ENCODE data around the gene KLHL30.
A peak's percentile ranks its signal among the peaks of the same experiment; 100 is the strongest.

KLHL30 gene

DNA sequence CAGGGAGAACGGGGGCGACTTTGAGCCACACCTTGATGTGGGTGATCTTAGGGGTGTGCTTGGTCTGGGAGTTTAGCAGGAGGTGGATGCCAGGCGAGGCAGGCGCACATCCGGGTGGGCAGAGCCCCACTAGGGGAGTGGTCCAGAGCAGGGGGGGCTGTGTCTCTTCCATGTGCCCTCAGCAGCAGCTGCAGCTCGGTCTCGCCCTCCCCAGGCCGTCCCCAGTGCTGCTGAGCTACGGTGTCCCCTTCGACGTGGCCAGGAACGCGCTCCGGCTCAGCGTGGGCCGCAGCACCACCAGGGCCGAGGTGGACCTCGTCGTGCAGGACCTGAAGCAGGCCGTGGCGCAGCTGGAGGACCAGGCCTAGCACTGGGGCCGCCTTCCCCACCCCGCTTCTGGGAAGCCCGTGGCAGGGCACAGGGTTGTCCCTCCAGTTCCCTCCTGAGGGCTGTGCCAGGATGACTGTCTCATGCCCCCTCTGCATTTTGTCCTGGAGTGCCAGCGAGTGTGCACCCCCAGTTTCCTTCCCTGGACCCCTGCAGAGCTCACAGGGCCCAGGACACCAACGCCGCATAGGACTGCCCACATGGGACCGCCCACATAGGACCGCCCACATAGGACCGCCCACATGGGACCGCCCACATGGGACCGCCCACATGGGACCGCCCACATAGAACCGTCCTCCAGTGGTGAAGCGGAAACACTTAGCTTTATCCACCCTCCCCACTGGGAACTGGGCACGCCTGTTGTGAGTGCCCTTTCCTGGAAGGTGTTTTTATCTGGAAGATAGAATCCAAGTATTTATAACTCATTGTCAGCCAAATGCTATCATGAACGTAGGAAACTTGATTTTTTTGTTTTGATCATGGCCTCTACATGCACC is 40.2 kb upstream of the KLHL30 start:
- Histone ChIP-seq H3K9ac (ENCODE audit: low read length) (no peak overlapping the region), H3K9me3 (ENCODE audit: low read length) (no peaks in the 10 kb centered on the region), H3K36me3 (ENCODE audit: insufficient read depth, low read length) (peaks cover 7% of the 10 kb centered on the region; the same call in 1 of the 2 replicates), H3K4me1 (ENCODE audit: insufficient read depth, low read length, severe bottlenecking) (peaks cover 10% of the 10 kb centered on the region), H3K79me2 (ENCODE audit: insufficient read depth, low read length) (no peaks in the 10 kb centered on the region), H2AFZ (ENCODE audit: low read length) (no peak overlapping the region), H3K9me2 (ENCODE audit: low read depth, low read length) (no peaks in the 10 kb centered on the region), H3K27me3 (ENCODE audit: insufficient read depth, low read length) (peaks cover 12% of the 10 kb centered on the region), H3K4me2 (ENCODE audit: low read length) (peak overlapping the region; percentile 51), H3F3A (ENCODE audit: insufficient read depth, low read length) (no peaks in the 10 kb centered on the region), H4K20me1 (ENCODE audit: insufficient read depth, low read length) (no peaks in the 10 kb centered on the region), H3K27ac (ENCODE audit: low read depth, low read length, poor library complexity, severe bottlenecking) (no peak overlapping the region), H3K4me3 (ENCODE audit: low read depth, low read length, poor library complexity, severe bottlenecking) (peak overlapping the region; percentile 23)
- TF ChIP-seq, protein P1, sequence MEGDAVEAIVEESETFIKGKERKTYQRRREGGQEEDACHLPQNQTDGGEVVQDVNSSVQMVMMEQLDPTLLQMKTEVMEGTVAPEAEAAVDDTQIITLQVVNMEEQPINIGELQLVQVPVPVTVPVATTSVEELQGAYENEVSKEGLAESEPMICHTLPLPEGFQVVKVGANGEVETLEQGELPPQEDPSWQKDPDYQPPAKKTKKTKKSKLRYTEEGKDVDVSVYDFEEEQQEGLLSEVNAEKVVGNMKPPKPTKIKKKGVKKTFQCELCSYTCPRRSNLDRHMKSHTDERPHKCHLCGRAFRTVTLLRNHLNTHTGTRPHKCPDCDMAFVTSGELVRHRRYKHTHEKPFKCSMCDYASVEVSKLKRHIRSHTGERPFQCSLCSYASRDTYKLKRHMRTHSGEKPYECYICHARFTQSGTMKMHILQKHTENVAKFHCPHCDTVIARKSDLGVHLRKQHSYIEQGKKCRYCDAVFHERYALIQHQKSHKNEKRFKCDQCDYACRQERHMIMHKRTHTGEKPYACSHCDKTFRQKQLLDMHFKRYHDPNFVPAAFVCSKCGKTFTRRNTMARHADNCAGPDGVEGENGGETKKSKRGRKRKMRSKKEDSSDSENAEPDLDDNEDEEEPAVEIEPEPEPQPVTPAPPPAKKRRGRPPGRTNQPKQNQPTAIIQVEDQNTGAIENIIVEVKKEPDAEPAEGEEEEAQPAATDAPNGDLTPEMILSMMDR (IDR thresholded peaks at IDR 0.05; ENCODE audit: low read length) = no peak
- TF ChIP-seq EZH2 (IDR thresholded peaks at IDR 0.05; ENCODE audit: borderline replicate concordance, low read length) = no peak

DNA sequence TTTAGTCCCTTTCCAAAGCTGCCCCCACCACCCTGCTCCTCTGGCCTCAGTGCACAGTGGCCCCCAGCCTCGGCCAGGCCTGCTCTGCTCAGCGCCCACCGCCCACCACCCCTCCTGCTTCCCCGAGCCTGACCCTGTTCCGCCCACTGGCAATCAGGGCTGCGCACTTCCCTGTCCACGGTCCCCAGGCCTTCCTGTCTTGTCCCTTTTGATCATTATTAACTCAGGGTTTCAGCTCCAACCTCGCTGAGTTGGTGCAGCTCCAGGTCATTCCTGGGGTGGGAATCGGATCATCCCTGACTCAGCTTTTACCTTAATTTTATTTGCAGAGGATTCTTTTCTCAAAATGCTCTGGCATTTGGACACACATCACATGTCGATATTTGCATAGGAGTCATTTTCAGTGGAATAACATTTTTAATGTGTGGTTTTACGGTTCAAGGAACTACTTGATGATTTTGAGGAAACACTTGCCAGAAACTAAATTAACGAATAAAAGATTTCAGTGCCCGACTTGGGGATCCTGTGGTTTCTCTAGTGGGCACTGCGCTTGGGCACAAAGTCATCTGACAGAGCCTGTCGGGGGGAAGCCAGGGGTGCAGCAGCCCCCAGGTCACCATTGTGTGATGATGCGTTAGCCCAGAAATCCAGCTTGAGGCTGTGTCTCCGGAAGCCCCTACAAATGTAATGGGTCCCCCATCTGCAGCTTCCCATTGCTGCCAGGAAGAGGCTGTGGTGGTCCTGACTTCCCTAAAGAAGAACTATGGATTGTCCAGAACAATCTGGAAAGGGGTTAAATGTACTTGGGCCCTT is 39.4 kb upstream of the KLHL30 start:
- Histone ChIP-seq H3K9me3 (ENCODE audit: low read length) (no peaks in the 10 kb centered on the region), H3K79me2 (ENCODE audit: insufficient read depth, low read length) (no peaks in the 10 kb centered on the region), H2AFZ (ENCODE audit: low read length) (no peak overlapping the region), H3K4me3 (ENCODE audit: low read depth, low read length, poor library complexity, severe bottlenecking) (peak overlapping the region; percentile 23), H3K4me2 (ENCODE audit: low read length) (peak overlapping the region; percentile 51), H3K27me3 (ENCODE audit: insufficient read depth, low read length) (peaks cover 12% of the 10 kb centered on the region), H3K9me2 (ENCODE audit: low read depth, low read length) (no peaks in the 10 kb centered on the region), H3K36me3 (ENCODE audit: insufficient read depth, low read length) (peaks cover 7% of the 10 kb centered on the region; the same call in 1 of the 2 replicates), H3F3A (ENCODE audit: insufficient read depth, low read length) (no peaks in the 10 kb centered on the region), H4K20me1 (ENCODE audit: insufficient read depth, low read length) (no peaks in the 10 kb centered on the region), H3K27ac (ENCODE audit: low read depth, low read length, poor library complexity, severe bottlenecking) (no peak overlapping the region), H3K4me1 (ENCODE audit: insufficient read depth, low read length, severe bottlenecking) (peaks cover 10% of the 10 kb centered on the region), H3K9ac (ENCODE audit: low read length) (no peak overlapping the region)
- TF ChIP-seq, protein P1 (IDR thresholded peaks at IDR 0.05; ENCODE audit: low read length) = no peak
- no peak for TF ChIP-seq EZH2 (IDR thresholded peaks at IDR 0.05; ENCODE audit: borderline replicate concordance, low read length)

- Histone ChIP-seq H3K4me1 (ENCODE audit: insufficient read depth, low read length, severe bottlenecking) (peaks cover 10% of the 10 kb centered on the region), H2AFZ (ENCODE audit: low read length) (no peak overlapping the region), H3K9me3 (ENCODE audit: low read length) (no peaks in the 10 kb centered on the region), H3K27ac (ENCODE audit: low read depth, low read length, poor library complexity, severe bottlenecking) (no peak overlapping the region), H3K9me2 (ENCODE audit: low read depth, low read length) (no peaks in the 10 kb centered on the region), H4K20me1 (ENCODE audit: insufficient read depth, low read length) (no peaks in the 10 kb centered on the region), H3K9ac (ENCODE audit: low read length) (no peak overlapping the region), H3K27me3 (ENCODE audit: insufficient read depth, low read length) (peaks cover 12% of the 10 kb centered on the region), H3K36me3 (ENCODE audit: insufficient read depth, low read length) (0 out of 2 replicates have a peak, but pooled peaks cover 3% of the 10 kb centered on the region), H3K4me3 (ENCODE audit: low read depth, low read length, poor library complexity, severe bottlenecking) (no peak overlapping the region), H3F3A (ENCODE audit: insufficient read depth, low read length) (no peaks in the 10 kb centered on the region), H3K79me2 (ENCODE audit: insufficient read depth, low read length) (no peaks in the 10 kb centered on the region), H3K4me2 (ENCODE audit: low read length) (no peak overlapping the region)
- no peak for TF ChIP-seq EZH2 (IDR thresholded peaks at IDR 0.05; ENCODE audit: borderline replicate concordance, low read length)
- TF ChIP-seq, protein P1 (IDR thresholded peaks at IDR 0.05; ENCODE audit: low read length) = no peak
Observed at GRCh38 chr2:238099714-238100048, 38.8 kb upstream of the KLHL30 start.

Measured in OCI-LY1 (cell line).